GM20000 (cell line): Measurements from ENCODE around the gene PRADC1.

Source experiments
- DNase-seq: peaks from one replicate; pipeline ENCODE4 v3.0.0; 2012; ENCODE audit warnings: low spot score
- TF ChIP-seq, protein P1 (sequence below): IDR thresholded peaks from 2 replicates; pipeline ENCODE4 v1.5.1; 2012; ENCODE audit warnings: mild to moderate bottlenecking, control low read depth; ENCODE audit errors: extremely low read depth, missing control alignments

The PRADC1 gene

DNA sequence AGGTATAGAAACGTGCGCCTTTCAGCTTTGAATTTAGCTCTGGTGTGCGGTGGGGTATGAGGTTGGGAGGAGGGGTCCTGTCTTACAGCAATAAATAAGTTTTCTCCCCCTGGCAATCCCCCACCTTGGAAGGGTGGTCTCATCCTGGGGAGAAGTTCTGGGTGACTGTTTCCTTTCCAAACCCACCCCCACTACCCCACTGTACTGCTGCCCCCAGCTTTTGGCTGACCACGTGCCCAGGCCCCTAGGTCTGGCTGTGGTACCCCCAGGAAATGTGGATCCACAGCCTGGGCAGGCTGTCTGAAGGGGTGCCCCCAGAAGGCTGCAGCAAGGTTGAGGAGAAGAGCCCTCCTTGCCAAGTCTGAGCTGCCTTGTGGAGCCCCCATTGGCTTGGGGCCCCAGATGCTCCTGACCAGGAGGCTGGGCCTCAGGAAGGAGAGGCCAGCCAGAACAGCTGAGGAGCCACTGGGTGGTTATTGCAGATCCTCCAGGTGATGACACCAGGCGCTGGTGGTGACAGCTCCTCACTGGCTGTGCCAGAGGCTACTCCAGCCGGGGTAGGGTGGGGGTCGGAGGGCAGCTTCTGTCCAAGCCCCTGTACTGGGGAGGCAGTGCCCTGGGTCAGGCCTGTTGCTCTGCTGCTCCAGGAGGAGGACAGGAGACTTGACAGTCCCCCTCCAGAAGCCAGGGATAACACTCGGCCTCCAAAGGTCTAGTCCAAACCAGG is 25.3 kb upstream of the PRADC1 start:
- TF ChIP-seq, protein P1, sequence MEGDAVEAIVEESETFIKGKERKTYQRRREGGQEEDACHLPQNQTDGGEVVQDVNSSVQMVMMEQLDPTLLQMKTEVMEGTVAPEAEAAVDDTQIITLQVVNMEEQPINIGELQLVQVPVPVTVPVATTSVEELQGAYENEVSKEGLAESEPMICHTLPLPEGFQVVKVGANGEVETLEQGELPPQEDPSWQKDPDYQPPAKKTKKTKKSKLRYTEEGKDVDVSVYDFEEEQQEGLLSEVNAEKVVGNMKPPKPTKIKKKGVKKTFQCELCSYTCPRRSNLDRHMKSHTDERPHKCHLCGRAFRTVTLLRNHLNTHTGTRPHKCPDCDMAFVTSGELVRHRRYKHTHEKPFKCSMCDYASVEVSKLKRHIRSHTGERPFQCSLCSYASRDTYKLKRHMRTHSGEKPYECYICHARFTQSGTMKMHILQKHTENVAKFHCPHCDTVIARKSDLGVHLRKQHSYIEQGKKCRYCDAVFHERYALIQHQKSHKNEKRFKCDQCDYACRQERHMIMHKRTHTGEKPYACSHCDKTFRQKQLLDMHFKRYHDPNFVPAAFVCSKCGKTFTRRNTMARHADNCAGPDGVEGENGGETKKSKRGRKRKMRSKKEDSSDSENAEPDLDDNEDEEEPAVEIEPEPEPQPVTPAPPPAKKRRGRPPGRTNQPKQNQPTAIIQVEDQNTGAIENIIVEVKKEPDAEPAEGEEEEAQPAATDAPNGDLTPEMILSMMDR: no peak
- no peak for DNase-seq

DNA sequence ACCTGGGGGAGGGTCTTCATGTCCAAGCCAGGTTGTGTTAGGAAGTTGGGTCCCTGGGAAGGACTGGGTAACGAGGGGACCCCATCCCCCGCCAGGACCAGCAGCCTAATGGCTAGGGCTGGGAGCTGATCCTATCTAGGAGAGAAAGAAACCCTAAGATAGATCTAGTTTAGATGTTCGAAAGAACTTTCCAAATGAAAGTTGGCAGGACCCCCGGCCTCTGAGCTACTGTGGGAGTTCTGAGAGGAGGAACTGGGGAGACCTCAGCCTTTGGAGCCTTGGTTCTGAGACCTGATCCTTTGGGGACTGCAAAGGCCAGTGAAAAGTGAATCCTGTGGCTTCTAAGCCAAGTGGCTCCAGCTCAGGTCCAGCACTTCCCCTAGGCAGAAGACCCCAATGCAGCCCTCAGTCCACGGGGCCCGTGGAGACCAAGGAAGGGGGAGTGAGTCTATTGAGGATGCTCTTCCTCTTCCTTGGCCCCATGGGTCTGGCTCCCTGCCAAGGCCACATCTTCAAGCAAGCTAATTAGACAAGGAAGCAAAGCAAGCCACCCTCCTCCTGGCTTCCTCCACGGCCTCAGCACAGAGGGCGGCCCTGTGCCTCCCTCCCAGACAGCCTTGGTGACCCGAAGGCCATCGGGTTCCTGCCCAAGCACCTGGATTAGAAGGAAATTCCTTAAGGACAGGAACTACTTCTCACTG is 24.5 kb upstream of the PRADC1 start:
- no peak for DNase-seq
- TF ChIP-seq, protein P1: no peak

DNA sequence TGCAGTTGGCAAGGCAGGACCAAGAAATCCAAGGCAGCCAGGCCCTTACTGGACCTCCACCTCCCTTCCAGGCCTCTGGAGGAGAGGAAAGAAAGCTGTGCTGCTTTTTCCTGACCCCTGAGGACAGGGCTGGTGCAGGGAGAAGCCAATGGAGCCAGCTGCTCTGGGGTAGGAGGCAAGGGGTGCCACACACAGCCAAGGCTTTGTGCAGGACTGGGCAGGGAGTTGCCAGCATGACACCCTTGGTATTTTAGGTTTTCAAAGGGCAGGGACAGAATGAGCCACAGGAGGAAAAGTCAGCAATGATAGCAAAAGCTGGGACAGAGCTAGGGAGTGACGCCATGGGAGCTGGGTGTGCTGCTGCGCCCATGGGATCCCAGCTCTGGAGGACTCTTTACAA is 24.0 kb upstream of the PRADC1 start:
- DNase-seq: no peak
- TF ChIP-seq, protein P1: no peak

DNA sequence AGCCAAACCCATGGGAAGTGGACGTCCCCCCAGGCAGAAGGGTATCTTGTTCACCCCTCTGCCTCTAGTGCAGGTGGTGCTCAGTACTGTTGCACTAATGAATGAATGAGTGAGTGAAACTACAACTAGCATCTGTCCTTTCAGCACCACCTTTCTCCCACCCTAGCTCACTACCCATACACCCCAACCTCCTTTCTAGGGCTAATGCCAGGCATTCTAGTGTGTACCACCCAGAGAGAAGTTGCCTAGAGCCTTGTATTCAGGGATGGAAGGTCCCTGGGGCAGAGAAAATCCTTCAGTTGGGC is 23.5 kb upstream of the PRADC1 start:
- DNase-seq: no peak
- TF ChIP-seq, protein P1: no peak

DNA sequence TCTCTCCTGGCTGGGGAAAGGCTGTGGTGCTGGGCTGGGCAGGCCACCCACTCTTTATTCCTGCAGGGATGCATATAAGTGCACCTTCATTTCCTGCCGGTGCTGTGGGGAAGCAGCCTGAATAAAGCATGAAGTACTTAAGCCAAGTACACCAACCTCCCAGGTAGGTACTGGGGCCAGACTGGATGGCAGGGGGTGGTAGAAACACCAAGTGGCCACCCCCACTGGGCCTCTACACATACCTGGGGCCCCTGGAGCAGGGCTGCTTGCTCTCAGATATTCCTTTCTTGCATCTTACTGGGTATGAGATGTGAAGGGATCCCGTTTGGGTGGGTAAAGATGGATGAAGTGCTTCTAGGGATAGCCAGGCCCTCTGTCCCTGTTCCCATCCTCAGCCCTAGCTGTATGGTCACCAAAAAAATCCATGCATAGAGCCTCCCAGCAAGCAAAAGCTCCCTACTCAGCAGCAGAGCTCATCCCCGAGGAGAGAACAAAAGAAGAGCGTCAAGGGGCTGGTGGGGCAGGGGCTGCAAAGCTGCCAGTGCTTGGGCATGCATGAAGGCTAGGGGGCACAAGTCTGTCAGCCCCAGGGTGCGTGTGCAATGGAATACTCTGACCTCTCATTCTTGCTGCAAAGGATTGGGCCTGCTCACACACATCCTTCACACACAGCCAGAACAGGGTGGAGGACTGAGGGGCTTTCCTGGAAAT is 23.0 kb upstream of the PRADC1 start:
- TF ChIP-seq, protein P1: no peak
- no peak for DNase-seq

DNA sequence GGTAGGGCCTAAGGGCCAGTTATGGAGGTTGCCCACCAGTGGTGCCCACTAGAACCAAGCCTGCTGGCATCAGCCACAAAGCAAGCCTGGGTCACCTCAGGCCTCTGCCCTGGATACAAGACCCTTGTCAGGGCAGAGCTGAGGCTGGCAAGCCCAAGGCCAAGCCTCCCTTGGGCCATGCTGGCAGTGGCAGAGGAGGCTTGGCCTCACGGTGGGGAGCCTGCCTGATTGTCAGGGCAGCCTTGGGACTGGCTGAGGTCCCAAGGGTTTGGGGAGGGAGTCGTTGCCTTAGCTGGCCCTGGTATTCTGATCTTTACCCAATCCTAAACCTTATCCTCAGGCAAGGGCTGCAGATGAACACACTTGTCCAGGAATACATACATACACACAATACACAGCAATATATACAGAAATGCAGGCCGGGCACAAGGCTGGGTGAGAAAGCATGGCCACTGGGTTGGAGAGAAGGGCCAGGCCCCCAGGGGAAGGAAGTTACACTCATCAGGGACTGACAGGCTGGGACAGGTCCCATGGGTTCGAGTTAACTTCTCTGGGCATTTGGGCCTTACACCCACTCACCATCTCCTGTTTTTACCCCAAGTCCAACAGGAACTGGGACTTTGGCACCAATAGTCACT is 22.1 kb upstream of the PRADC1 start:
- TF ChIP-seq, protein P1: no peak
- DNase-seq: no peak
